NCI-H146 treated with DMSO at 0.1 percent for 48 hours (cell line): ENCODE results near the gene THAP7.
"Not testable (repeated sequence)": the region's sequence is repeated elsewhere in the genome, so short reads cannot be mapped to it uniquely, and the experiment has no call there.

Source experiments
- DNase-seq: peaks from one replicate; lab custom pipeline; 2025; ENCODE audit not compliant: unreplicated experiment; lab: John Stamatoyannopoulos, UW

THAP7 gene

DNA sequence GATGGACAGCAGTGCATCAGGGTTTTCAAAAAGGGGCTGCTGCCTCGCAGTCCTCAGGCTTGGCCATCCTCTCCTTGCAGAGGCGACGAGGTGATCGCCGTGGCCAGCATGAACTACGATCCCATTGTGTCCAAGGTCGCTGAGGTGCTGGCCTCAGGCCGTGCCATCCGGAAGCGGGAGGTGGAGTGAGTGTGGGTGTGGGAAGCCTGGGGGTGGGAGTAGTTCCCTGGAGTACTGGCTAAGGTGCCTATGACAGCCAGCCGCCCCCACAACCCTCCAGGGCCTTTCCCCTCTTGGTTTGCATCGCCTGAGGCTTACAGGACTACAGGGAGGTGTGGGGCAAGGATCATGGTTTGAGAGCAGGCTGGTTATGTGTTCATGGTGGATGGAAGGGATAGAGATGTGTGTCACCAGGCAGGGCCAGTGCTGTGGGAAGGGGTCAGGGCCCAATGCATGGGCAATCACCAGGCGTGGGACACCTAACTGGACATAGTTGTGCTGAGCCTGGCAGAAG, 21.9 kb downstream of the THAP7 start:
- DNase-seq, result no peak

DNA sequence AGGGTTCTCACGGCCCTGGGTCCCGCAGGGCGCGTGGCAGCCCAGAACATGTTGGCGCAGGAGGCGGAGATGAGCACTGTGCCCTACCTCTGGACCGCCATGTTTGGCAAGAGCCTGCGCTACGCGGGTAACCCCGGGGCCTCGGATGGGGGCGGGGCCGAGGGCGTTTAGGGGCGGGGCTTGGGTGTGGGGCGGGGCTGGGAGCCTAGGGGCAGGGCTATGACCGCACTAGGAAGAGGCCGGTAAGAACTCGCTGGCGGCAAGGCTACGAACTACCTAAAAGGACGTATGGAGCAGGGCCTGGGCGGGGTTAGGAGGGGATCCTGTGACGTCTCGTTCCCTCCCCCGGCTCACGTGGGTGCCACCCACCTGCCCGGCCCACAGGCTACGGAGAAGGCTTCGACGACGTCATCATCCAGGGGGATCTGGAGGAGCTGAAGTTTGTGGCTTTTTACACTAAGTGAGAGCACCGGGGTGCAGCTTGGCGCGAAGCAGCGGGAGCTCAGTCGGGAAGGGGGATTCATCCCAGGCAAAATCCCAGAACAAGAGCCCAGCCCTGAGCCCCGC, 22.6 kb downstream of the THAP7 start:
- peak; percentile 76 for DNase-seq

DNA sequence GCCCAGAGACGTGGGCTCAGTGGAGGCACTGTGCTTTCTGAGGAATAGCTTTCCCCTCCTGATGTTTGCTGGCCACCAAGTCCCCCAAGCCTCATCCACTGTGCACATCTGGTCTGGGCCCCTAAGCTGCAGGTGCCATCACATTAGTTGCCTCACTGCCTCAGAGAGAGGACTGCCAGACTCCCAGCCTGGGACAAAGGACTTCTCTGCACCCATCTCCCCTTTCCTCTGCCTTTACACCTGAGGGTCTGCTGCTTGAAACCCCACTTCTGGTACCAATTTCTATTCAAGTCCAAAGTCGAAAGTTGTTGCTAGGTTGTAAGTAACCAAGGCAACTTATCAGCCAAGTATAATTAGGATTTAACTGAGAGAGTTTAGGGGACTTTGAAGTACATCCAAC, 23.5 kb downstream of the THAP7 start:
- no peak for DNase-seq

DNA sequence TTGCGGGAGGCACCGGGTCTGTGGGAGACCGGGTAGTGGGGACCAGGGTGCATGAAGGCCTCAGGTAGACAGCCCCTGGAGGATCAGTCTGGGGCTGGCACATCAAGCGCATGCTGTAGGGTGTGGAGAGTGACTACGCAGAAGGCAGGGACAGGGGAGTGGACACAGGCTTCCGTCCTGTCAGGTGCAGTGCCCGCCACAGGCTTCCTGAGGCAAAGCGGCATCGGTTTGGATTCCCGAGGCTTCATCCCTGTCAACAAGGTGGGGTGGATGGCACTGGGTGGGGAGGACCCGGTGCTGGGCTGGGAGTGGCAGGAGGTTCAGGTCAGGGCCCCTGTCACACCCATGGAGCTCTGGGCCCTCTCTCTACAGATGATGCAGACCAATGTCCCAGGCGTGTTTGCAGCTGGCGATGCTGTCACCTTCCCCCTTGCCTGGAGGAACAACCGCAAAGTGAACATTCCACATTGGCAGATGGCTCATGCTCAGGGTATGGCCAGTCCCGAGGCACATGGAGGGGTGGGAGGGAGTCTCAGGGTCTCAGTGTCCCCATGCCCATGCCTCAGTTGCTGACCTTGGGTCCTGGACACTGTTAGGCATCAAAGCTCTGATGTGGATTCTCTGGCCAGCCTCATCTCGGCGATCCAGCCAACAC, 24.3 kb downstream of the THAP7 start:
- no peak for DNase-seq

DNA sequence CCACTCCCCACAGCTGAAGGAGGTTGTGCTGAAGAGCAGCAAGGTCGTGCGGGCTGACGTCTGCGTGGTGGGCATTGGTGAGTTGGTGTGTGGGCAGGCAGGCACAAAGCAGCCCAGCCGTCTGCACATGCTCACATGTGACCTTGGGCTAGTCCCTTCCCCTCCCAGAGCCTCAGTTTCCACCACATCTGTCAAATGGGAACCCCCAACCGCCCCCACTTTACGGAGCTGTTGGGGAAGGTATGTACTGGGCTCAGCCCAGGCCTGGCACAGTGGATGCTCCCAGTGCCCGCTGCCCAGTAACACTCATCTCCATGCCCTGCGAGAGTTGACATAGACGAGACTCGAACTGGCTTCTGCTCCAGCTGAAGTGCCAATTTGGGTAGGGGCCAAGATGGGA, 24.9 kb downstream of the THAP7 start:
- no peak for DNase-seq

DNA sequence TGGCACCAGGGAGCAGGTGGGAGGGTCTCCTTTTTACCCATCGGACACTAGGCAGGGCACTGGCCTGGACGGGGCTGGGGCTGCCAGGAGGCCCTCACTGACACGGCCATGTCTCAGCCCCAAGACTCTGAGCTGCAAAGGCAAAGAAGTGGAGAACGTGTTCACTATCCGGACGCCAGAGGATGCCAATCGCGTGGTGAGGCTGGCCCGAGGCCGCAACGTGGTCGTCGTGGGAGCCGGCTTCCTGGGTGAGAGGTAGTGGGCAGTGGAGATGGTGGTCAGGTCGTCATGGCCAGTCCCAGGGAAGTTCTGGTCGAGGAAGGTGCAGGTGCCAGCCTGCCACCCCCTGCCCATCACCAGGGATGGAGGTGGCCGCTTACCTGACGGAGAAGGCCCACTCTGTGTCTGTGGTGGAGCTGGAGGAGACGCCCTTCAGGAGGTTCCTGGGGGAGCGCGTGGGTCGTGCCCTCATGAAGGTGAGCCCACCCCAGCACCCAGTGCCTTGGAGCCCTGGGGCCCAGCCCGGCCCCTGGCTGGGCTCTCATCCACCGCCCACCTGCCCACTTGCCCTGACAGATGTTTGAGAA, 25.5 kb downstream of the THAP7 start:
- no peak for DNase-seq

DNA sequence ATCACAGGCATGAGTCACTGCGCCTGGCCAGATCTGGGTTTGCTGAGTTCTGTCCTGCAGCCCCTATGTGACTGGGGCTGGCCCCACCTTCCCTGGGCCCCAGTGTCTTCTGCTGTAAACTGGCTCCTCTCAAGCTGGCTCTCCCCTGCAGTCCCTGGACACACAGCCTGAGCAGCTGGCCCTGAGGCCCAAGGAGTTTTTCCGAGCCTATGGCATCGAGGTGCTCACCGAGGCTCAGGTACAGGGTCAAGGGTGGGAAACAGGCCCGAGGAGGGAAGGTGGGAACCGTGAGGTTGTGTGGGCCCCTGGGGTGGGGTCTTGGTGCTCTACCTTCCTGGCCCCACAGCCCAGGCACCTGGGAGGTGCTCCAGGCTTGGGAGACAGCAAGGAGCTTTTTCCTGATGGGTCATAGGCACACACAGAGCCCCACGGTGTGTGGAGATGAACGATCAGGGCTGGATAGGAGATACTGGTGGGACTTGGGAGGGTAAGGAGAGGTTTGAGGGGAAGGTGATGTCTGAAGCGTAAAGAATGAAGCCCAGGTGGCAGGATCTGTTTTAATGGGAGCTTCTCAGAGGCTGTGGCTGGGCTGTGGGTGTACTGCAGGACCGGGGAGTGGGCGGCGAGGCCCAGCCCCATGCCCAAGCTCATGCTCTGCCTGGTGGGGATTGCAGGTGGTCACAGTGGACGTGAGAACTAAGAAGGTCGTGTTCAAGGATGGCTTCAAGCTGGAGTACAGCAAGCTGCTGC, 26.2 kb downstream of the THAP7 start:
- DNase-seq, result no peak

DNA sequence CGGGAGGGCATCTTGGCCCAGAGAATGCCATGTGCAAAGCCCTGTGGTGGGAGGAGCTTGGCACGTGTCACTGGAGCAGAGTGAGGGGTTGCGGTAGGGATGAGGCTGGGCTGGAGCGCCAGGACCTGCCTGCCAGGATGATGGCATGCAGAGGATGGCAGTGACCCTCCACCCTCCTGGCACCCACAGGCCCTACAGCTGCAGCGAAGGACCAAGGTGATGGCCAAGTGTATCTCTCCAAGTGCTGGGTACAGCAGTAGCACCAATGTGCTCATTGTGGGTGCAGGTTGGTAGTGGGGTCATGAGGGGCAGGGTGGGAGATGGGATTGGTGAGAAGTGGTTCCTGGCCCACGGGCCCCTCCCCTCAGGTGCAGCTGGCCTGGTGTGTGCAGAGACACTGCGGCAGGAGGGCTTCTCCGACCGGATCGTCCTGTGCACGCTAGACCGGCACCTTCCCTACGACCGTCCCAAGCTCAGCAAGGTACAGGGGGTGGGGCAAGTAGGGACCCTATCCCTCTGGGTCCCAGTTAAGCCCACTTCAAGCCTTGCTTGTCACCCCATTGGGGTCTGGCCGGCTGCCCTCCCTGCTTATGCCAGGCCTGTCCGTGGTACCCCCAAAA, 27.5 kb downstream of the THAP7 start:
- no peak for DNase-seq

DNA sequence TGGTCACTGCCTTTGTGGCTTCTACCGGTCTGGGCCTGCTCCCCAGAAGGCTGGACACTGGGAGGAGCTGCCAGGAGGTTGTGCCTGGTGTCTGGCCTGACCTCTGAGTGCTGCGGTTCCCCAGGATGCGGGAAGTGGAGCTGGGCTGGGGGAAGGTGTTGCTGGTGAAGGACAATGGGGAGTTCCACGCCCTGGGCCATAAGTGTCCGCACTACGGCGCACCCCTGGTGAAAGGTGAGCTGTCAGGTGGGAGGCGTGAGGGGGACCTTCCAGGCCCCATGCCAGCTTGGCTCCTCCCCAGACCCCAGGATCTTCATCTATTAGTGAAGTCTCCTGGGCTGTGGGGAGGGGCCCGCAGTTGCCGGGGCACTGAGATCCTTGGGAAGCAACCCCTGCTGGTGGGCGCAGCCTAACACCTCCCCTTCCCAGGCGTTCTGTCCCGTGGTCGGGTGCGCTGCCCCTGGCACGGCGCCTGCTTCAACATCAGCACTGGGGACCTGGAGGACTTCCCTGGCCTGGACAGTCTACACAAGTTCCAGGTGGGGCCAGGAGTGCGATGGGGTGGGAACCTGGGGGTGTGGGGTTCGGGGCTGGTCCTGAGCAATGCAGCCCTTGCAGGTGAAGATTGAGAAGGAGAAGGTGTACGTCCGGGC, 28.2 kb downstream of the THAP7 start:
- no peak for DNase-seq

DNA sequence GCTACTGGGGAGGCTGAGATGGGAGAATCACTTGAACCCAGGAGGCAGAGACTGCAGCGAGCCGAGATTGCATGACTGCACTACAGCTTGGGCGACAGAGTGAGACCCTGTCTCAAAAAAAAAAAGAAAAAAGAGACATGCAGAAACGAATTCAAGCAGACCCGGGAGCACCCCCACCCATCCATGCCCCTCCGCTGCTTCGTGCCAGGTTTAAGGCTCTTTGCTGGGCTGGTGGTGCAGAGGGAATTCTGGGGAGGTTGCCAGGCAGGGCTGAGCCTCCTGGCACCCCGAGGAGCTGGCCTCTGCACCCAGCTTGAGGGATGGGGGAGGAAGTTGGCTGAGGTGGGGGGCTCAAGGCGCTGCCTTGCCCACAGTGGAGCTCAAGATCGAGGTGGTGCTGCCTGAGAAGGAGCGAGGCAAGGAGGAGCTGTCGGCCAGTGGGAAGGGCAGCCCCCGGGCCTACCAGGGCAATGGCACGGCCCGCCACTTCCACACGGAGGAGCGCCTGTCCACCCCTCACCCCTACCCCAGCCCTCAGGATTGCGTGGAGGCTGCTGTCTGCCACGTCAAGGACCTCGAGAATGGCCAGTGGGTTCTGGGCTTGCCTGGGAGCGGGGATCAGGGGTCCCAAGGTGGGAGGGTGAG, 28.9 kb downstream of the THAP7 start:
- DNase-seq, result no peak

DNA sequence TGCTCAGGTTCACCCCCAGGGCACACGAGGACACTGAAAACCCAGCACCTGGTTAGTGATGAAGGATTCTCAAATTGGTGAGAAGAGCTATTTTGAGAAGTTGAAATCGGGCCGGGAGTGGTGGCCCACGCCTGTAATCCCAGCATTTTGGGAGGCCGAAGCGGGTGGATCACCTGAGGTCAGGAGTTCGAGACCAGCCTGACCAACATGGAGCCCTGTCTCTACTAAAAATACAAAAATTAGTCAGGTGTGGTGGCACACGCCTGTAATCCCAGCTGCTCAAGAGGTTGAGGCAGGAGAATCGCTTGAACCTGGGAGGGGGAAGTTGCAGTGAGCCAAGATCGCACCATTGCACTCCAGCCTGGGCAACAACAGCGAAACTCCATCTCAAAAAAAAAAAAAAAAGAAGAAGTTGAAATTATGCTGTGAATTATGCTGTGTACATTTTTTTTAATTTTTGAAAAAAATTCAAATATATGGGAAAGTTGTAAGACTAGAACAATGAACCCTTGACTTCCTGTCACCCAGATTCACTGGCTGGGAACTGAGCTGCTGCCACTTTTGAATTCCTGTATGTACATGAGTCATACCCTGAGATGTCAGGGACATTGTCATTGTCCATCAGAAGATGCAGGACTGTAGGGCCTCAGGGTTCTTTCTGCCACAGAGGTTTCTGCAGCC, 29.8 kb downstream of the THAP7 start:
- not testable (repeated sequence) for DNase-seq

DNA sequence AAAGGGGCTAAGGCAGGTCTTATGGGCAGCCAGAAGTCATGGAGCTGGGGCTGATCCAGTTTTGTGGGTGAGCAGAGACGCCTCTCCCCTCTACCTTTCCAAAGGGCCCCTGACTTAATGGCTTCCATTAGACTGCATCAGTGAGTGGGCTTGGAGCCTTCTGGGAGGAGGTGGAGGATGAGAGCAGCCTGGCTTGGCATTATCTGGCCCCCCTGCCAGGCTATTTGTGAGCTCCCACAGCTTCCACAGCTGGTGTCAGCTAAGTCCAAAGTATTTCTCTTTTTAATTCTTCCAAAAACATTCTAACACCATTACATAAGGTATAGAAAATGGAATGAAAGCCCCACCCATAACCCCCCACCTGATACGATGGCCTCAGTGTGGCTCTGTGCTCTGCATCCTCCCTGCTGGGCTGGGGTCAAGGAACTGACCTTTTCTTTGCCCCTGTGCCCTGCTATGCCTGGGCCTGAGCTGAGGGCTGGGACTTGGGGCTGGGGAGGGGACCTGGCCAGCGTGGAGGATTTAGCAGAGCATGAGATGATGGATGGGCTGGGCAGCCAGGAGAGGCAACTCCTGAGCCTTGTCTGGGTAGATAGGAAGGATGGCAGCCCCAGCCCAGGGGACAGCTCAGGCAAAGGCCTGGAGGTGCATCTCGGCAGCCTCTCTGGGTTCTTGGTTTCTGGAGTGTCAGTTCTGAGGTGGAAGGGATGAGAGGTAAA, 30.8 kb downstream of the THAP7 start:
- no peak for DNase-seq

DNA sequence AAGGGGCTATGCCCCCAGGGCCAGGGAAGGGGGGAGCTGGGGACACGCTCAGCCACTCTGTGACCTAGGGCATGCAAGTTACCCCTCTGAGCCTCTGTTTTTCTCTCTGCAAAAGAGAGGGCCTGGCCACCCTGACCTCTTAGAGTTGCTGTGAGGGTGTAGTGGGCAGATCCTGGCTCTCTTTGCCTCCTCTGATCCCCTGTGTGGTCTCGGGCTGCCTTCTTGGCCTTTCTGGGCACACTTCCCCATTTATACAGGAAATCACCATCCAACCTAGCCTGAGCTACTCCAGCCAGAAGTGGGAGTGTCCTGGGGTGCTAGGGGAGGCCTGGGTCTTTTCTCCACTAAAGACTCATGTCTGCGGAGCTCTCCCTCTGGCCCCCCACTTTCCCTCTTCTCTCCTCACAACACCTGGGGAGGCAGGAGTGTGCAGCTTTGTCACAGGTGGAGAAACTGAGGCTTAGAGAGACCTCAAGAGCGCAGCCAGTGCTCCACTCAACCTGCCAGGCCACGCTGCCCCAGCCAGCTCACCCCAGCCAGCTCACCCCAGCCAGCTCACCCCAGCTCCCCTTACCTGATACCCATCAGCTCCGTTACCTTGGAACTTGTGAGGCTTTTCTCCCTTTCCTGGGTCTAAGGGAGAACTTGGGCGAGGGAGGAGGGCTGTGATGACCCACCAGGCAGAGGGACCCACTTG, 33.5 kb downstream of the THAP7 start:
- DNase-seq, result no peak

DNA sequence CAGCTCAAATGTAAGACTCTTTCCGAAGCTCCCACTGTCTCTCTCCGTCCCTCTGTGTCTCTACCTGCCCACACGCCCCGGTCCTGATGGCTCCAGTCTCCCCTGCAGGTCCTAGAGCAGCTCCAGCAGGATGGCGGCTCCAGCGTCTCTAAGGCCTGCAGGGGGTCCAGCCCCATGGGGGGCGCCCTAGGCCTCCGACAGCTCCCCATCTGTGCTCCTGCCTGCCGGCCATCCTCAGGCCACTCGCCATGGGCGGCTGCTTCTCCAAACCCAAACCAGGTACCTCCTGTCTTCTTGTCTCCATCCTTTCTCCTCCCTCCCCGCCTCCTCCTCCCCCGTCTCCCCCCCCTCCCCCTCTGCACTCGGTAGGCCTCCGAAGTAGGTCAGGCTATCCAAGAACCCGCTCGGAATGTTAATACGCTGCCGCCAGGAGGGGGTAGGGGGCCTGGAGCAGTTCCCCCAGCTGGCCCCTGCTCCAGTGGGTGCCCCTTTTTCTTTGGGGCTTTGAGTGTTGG, 34.2 kb downstream of the THAP7 start:
- DNase-seq, result no peak

DNA sequence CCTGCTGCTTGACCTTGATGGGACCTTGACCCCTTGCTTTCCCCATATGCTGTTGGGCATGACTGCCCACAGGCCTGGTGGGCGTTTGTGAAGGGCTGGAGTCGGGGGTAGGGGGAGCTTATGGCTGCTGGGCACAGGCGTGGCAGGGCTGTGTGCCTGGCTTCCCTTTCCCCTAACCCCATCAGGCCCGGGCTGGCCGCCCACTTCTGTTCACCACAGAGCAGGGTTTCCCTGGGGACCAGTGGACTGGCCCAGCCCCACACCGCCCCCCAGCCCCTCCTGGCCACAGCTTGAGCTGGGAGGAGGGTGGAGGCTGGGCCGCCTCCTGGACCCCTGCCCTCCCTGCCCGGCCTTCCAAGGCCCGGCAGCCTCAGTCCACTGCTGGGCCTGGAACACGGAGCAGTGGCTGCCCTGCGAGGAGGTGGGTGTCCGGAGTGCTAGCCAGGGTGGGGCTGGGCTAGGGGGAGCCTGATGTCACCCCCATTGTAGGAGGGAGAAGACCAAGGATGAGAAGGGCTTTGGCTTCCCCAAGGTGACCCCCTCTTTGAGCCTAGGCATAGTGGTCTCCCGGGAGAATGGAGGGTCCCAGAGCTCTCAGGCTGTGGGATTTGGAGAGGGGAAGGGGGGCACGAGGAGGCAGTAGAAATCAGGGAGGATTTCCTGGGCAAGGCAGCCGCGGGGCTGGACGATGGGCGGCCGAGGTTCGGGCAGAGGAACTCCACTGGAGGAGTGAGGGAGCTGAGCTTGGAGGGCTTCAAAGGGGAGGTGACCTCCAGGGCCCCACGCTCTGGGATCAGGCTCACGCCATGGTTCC, 34.8 kb downstream of the THAP7 start, which contains the start of gene AIFM3:
TSS of gene AIFM3 (plus strand) at position 373 of the 814 bp plus-strand sequence. CDS start 690 bp downstream, outside the sequence.
- no peak for DNase-seq

DNA sequence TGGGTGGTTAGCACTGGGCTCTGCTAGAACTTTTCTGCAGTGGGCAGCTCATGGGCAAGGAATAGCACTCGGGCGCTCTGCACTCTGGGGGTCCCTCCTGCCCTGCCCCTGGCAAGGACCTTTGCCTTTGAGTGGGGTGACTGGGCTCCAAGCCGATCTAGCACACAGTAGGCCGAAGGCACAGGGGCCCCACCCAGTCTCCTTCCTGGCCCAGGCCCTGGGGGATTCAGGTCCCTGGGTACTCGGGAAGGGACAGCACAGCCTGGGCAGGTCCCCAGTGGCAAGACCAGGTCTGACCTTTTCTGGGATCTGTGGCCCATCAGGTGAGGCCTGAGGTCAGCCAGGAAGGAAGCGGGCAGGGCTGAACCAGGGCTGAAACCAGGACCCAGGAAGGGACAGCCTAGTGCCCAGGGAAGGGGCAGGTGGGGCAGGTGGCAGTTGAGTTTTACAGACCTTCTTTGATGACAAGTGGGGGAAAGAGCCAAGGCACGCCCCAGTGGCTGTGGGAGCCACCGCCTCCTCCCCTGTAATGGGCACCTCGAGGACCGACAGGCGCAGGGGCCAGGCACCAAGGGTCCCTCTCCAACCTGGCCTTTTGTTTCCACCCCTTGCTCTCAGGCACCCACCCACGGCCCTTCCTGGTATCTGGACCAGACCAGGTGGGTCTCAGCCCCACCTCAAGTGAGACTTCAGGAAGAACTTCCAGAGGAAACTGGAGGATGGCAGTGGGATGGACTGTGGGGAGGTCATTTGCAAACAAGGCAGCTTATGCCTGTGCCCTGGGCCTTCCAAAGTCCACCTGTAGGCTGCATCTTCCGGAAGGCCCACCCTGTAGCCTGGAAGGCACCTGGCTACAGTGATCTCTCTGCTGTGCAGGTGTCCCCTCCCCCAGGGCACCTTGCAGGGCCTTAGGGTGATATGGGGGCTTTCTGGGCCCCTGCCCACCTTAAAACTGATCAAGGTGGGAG, 35.7 kb downstream of the THAP7 start:
- DNase-seq, result no peak
